ENCODE measurements around the gene EGFLAM.
A peak's percentile ranks its signal among the peaks of the same experiment; 100 is the strongest.

The EGFLAM gene

GRCh38 chr5:38420691-38421390, 162.5 kb downstream of the EGFLAM start:
- H3K27ac ChIP-seq: peak overlapping the region; percentile 67
- H3K27me3 ChIP-seq (replicated peaks): no peaks in the 10 kb centered on the region
- peak; percentile 84 for DNase-seq

DNA sequence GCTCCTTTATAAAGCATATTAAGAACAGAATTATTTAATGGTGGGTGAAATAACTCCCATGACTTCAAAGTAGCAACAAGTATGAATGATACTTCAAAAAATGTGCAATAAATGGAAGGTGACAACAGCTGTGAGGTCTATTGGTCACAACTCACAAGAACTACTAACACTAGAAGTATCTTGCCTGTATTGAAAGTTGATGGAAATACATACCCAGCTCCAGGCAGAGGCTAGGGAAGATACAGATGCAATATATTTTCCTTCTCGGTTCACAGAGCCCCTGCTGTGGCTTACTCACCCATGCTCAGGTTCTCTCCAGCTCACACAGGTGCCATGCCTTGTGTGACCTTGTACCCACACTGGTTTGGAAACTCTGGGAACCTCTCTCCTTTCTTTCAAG, 164.3 kb downstream of the EGFLAM start:
- H3K36me3 ChIP-seq (replicated peaks): no peaks in the 10 kb centered on the region
- H3K4me3 ChIP-seq (ENCODE audit: low read depth, low read length): no peak overlapping the region
- in situ Hi-C loops (cut with HindIII; ENCODE audit: low pct_ligation_motif_present, low sequenced_read_pairs): no loop called here
- no peak for TF ChIP-seq CTCF (IDR thresholded peaks at IDR 0.05; ENCODE audit: low read depth, low read length, missing control alignments)
- H3K27ac ChIP-seq: no peak overlapping the region
- no peaks in the 10 kb centered on the region for H3K27me3 ChIP-seq (replicated peaks)
- DNase-seq: no peak

More at GRCh38 chr5:38420691-38421390, 162.5 kb downstream of the EGFLAM start:
- H3K4me3 ChIP-seq (ENCODE audit: low read depth, low read length): no peak overlapping the region
- peak; percentile 90 for TF ChIP-seq CTCF (IDR thresholded peaks at IDR 0.05; ENCODE audit: low read depth, low read length, missing control alignments)
- in situ Hi-C loops (cut with HindIII; ENCODE audit: low pct_ligation_motif_present, low sequenced_read_pairs): no loop called here
- no peaks in the 10 kb centered on the region for H3K36me3 ChIP-seq (replicated peaks)

DNA sequence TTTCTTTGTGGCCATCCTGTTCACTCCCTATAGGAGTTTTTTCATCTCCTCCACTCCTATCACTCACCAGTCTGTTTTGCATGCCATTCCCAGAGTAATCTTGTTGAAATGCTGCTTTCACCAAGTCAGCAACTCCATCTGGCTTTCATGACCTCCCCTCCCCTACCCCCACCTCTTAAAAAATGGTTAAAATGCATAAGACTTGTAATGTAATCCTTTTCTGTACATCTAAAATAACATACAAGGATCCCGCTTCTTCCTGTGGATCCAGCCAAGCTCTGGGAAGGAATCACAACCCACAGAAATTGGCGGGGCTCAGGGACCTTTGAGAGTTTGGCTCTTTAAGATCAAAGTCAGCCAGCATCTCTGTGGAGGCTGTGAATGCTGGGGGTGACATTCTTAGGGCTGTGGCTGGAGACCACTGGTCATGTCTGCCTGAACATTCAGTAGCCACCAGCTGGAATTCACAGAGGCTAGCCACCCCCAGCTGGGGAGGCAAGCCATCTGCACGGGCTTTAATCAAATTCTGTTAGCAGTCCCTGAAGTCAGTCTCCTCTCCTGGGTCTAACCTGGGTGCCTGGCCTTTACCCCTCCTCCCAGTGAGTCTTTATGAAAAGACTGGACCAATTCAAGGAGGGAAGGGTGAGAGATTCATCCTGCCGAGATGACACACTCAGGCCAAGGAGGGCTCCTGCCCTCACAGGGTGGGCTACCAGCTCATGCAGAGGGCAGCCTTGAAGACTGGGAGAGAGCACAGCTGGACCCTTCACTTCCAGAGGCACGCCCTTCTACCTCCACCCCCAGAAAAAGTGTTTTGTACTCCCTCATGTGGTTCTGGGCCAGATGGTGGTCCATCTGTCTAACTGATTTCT, 165.2 kb downstream of the EGFLAM start:
- Histone ChIP-seq H3K4me3 (ENCODE audit: low read depth, low read length) (no peak overlapping the region), H3K27me3 (replicated peaks) (no peaks in the 10 kb centered on the region), H3K27ac (no peak overlapping the region), H3K36me3 (replicated peaks) (no peaks in the 10 kb centered on the region)
- in situ Hi-C loops (cut with HindIII; ENCODE audit: low pct_ligation_motif_present, low sequenced_read_pairs): no loop called here
- TF ChIP-seq CTCF (IDR thresholded peaks at IDR 0.05; ENCODE audit: low read depth, low read length, missing control alignments): no peak
- DNase-seq: no peak

DNA sequence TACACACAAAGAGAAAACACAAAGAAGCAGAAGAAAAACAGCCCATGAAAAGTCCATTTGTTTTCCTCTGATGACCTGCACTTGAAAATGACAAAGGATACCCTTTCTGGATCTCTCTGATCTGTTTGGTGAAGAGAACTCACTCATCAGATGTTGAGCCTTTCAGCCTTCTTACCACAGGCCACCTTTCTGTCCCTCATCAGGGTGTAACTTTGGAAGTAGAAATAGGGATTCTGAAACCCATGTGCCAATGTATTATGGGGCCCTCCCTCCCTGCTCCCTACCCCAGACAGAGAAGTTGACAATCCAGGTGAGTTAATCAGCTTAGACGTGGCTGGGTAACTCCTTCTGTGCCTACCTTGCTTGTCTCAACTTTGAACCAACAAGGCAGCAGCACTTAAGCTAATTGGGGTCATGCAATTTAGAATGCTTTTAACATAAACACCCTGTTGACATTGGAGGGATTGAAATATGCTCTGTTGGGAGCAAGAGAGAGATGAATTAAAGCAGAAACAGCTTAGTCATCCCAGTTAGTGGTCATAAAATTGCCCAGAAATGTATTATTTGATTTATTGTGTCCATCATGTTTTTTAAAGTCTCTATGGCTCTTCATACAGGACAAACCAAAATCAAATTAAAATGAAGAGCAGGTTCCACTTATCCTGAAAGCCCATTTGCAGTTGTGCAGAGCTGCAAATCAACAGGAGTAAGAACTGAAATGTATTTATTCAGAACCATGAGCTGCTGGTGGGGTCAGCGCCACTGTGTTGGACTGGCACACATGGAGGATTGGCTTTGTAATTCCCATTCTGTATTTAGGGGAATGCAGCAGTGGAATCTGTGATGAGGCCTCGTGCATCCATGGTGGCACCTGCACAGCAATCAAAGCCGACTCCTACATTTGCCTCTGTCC, 166.0 kb downstream of the EGFLAM start:
- Histone ChIP-seq H3K27me3 (replicated peaks) (no peaks in the 10 kb centered on the region), H3K36me3 (replicated peaks) (no peaks in the 10 kb centered on the region), H3K4me3 (ENCODE audit: low read depth, low read length) (no peak overlapping the region), H3K27ac (no peak overlapping the region)
- no peak for DNase-seq
- TF ChIP-seq CTCF (IDR thresholded peaks at IDR 0.05; ENCODE audit: low read depth, low read length, missing control alignments): no peak
- in situ Hi-C loops (cut with HindIII; ENCODE audit: low pct_ligation_motif_present, low sequenced_read_pairs): no loop called here

- Histone ChIP-seq H3K4me3 (ENCODE audit: low read depth, low read length) (no peak overlapping the region), H3K27ac (no peak overlapping the region), H3K27me3 (replicated peaks) (no peaks in the 10 kb centered on the region), H3K36me3 (replicated peaks) (no peaks in the 10 kb centered on the region)
- DNase-seq: no peak
- in situ Hi-C loops (cut with HindIII; ENCODE audit: low pct_ligation_motif_present, low sequenced_read_pairs): no loop called here
- no peak for TF ChIP-seq CTCF (IDR thresholded peaks at IDR 0.05; ENCODE audit: low read depth, low read length, missing control alignments)
These were observed 168.1 kb downstream of the EGFLAM start for GRCh38 chr5:38426490-38426889.

All from brain microvascular endothelial cell (primary cell).